Measurements from ENCODE around the gene CCDC171. TPM values are rescaled to one million over a fixed set of nuclear protein-coding genes. Genes with fewer than 3 reads are reported as not detected.

Gene CCDC171
- total and polyA plus RNA-seq, 2 of the 13 experiments (the other 11 are each of a cell fraction or from before 2014, with no cell fraction given) = 0.95 to 2.5 TPM

DNA sequence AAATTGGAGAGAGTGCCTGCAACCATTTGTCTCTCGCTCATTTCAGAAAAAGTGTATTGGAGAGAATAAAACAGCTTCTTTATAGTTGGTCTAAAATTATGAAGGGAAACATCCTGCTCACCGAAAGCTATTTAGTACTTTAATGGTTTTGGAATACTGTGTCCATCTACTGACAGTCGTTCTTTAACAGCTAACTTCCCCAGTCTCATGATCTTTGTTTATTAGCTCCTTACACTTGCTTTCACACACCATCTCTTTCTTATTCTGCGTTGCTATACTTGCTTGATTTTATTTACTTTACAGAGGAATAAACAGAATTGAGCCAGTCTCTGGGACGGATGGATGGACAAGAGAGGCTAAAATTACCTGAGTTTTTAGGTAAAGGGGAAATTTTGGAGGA, 229.3 kb downstream of the CCDC171 start (continued):
- TF ChIP-seq, protein P1, sequence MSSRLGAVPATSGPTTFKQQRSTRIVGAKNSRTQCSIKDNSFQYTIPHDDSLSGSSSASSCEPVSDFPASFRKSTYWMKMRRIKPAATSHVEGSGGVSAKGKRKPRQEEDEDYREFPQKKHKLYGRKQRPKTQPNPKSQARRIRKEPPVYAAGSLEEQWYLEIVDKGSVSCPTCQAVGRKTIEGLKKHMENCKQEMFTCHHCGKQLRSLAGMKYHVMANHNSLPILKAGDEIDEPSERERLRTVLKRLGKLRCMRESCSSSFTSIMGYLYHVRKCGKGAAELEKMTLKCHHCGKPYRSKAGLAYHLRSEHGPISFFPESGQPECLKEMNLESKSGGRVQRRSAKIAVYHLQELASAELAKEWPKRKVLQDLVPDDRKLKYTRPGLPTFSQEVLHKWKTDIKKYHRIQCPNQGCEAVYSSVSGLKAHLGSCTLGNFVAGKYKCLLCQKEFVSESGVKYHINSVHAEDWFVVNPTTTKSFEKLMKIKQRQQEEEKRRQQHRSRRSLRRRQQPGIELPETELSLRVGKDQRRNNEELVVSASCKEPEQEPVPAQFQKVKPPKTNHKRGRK (CRISPR knock-in tag; IDR thresholded peaks at IDR 0.05) = no peak
- TF ChIP-seq ZNF670 (CRISPR knock-in tag; IDR thresholded peaks at IDR 0.05; ENCODE audit: borderline replicate concordance) = no peak
- TF ChIP-seq, protein P2, sequence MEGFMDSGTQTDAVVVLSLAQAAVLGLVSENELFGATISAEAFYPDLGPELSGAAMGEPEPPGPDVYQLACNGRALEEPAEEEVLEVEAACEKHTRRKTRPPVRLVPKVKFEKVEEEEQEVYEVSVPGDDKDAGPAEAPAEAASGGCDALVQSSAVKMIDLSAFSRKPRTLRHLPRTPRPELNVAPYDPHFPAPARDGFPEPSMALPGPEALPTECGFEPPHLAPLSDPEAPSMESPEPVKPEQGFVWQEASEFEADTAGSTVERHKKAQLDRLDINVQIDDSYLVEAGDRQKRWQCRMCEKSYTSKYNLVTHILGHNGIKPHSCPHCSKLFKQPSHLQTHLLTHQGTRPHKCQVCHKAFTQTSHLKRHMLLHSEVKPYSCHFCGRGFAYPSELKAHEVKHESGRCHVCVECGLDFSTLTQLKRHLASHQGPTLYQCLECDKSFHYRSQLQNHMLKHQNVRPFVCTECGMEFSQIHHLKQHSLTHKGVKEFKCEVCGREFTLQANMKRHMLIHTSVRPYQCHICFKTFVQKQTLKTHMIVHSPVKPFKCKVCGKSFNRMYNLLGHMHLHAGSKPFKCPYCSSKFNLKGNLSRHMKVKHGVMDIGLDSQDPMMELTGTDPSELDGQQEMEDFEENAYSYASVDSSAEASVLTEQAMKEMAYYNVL (CRISPR knock-in tag; IDR thresholded peaks at IDR 0.05; ENCODE audit: borderline replicate concordance) = no peak
- TF ChIP-seq, protein P3, sequence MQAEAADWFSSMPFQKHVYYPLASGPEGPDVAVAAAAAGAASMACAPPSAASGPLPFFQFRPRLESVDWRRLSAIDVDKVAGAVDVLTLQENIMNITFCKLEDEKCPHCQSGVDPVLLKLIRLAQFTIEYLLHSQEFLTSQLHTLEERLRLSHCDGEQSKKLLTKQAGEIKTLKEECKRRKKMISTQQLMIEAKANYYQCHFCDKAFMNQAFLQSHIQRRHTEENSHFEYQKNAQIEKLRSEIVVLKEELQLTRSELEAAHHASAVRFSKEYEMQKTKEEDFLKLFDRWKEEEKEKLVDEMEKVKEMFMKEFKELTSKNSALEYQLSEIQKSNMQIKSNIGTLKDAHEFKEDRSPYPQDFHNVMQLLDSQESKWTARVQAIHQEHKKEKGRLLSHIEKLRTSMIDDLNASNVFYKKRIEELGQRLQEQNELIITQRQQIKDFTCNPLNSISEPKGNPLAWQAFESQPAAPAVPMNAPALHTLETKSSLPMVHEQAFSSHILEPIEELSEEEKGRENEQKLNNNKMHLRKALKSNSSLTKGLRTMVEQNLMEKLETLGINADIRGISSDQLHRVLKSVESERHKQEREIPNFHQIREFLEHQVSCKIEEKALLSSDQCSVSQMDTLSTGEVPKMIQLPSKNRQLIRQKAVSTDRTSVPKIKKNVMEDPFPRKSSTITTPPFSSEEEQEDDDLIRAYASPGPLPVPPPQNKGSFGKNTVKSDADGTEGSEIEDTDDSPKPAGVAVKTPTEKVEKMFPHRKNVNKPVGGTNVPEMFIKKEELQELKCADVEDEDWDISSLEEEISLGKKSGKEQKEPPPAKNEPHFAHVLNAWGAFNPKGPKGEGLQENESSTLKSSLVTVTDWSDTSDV (CRISPR knock-in tag; IDR thresholded peaks at IDR 0.05) = no peak
- no peak for TF ChIP-seq PAF1 (CRISPR knock-in tag; IDR thresholded peaks at IDR 0.05)

DNA sequence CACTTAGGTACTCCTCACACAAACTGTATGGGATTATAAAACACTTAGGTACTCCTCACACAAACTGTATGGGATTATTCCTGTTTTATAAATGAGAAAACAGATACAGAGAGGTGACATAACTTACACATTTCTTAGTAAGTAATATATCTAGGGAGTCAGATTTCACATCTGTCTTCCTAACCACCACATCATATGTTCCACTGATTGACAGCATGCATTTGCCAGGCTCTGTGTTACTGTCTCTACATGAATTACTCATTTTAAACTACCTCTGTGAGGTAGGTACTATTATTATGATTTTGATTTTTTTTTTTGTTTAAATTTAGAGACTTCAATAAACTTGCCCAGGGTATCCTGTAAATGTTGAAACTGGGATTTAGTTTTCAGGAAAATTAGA, 232.7 kb downstream of the CCDC171 start:
- Histone ChIP-seq H3K27ac (ENCODE audit: extremely low read length, insufficient read depth, low read length) (no peak overlapping the region), H4K20me1 (ENCODE audit: insufficient read depth, low read length) (no peaks in the 10 kb centered on the region), H3K27me3 (ENCODE audit: control insufficient read depth in 1 of 2, insufficient read depth in 2 of 2, low read length in 2 of 2) (no peaks in the 10 kb centered on the region), H3K9me3 (ENCODE audit: low read length) (no peaks in the 10 kb centered on the region), H3K4me3 (replicated peaks in 1 of 3; ENCODE audit: insufficient read depth in 1 of 3, low read depth in 2 of 3, low read length in 3 of 3) (no peak overlapping the region), H3K4me1 (ENCODE audit: insufficient read depth, low read length) (no peaks in the 10 kb centered on the region), H3K79me2 (ENCODE audit: insufficient read depth, low read length) (no peaks in the 10 kb centered on the region), H2AFZ (ENCODE audit: low read length) (no peak overlapping the region), H3K36me3 (replicated peaks in 1 of 2; ENCODE audit: control insufficient read depth in 1 of 2, insufficient read depth in 2 of 2, low read length in 2 of 2) (no peaks in the 10 kb centered on the region), H3K4me2 (ENCODE audit: low read depth, low read length) (no peak overlapping the region), H3K9ac (ENCODE audit: insufficient read depth, low read depth, low read length) (no peak overlapping the region)
- FAIRE-seq = no peak
- BruUV-seq (replicated peaks) = no TSS peak
- ATAC-seq = no peak
- POLR2A ChIA-PET = no interaction called here
- intact Hi-C loops (cut with micrococcal nuclease; ENCODE audit: unreplicated experiment) (no loop called here), in situ Hi-C loops (cut with HindIII; ENCODE audit: extremely low pct_ligation_motif_present, low pct_unique_long_range_greater_than_20kb) (no loop called here)
- CTCF ChIA-PET (ENCODE audit: low intra/inter-chr PET ratio, low total read pairs) = no interaction called here
- TF ChIP-seq, protein P4, sequence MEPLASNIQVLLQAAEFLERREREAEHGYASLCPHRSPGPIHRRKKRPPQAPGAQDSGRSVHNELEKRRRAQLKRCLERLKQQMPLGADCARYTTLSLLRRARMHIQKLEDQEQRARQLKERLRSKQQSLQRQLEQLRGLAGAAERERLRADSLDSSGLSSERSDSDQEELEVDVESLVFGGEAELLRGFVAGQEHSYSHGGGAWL (CRISPR knock-in tag; IDR thresholded peaks at IDR 0.05) = no peak
- no peak for TF ChIP-seq MIER3 (CRISPR knock-in tag; IDR thresholded peaks at IDR 0.05; ENCODE audit: borderline replicate concordance)
- no peak for TF ChIP-seq HES4 (CRISPR knock-in tag; IDR thresholded peaks at IDR 0.05; ENCODE audit: borderline replicate concordance)
- DNase-seq (ENCODE audit: low spot score) = no peak

All from HepG2 (cell line).